ENCODE data around the gene DYSF.

Gene DYSF

DNA sequence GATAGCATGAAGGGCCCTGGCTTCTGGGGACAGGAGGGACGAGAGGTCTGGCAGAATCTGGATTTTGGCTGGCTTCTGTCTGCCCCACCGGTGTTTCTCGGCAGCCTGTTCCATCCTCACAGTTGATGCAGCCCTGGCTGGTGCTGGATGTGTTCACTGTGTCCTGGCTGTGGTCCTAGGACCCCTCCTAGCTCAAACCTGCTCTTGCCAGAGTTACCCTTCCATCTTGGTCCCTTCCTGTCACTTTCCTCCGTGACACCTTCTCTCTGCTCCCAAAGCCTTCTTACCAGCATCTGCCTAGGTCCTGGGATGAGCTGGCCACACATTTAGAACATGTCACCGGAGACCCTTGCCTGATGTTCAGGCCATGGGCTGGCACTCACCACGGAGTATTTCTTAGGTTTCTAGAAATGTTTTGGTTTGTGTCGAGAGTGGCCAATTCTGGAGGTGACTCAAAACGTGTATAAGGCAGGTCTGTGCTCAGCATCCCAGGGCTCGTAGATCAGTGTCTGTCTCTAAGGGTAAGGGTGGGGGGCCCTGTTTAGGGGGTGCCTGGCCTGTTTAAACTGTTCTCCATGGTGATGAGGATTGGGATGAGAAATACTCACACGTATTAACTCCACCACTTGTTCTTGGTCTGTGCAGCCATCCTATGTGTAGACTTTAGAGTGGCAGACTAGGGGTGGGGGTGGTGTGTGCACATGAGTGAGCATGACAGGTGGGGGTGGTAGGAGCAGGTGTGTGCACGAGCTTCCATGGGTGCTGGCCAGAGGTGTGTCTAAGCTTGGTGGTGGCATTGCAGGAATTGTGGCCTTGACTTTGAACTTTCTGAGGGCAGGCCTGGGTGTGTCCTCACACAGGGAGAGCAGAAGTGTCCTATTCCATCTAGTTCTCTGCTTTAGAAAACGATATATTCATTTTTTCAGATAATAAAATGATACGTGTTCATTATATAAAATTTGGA lies 162.7 kb downstream of the DYSF start:
- FAIRE-seq (no peak), DNase-seq (ENCODE audit: insufficient read length) (no peak)
- TF ChIP-seq POLR2AphosphoS5 (IDR thresholded peaks at IDR 0.05; ENCODE audit: low read depth, low read length) = no peak

DNA sequence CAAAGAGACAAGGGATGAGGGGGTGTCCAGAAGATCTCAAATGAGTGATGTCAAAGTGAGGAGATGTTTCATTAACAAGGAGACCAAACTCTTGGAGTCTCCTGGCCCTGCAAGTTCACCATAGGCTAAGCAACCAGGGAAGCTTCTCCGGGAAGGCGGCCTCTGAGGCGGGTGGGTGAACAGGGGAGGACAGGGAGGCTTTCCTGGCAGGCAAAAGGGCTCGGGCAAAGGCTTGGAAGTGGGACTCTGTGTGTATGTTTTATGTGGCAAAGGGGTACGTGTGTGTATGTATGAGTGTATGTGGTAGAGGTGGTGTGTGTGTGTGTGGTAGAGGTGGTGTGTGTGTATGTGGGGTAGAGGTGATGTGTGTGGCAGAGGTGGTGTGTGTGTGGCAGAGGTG lies 163.9 kb downstream of the DYSF start:
- no peak for TF ChIP-seq TAF1 (IDR thresholded peaks at IDR 0.05; ENCODE audit: borderline replicate concordance, low read depth, low read length)
- TF ChIP-seq POLR2A (IDR thresholded peaks at IDR 0.05; ENCODE audit: low read depth, low read length) = no peak
- no peak for TF ChIP-seq POLR2AphosphoS5 (IDR thresholded peaks at IDR 0.05; ENCODE audit: low read depth, low read length)
- FAIRE-seq (no peak), DNase-seq (ENCODE audit: insufficient read length) (no peak)

GRCh38 chr2:71618327-71619113 lies 165.2 kb downstream of the DYSF start:
- TF ChIP-seq POLR2A (IDR thresholded peaks at IDR 0.05; ENCODE audit: low read depth, low read length) (no peak), TAF1 (IDR thresholded peaks at IDR 0.05; ENCODE audit: borderline replicate concordance, low read depth, low read length) (no peak), POLR2AphosphoS5 (IDR thresholded peaks at IDR 0.05; ENCODE audit: low read depth, low read length) (no peak)
- FAIRE-seq = no peak
- DNase-seq (ENCODE audit: insufficient read length) = no peak

- no peak for FAIRE-seq
These were observed 165.9 kb downstream of the DYSF start for GRCh38 chr2:71619230-71619741.

GRCh38 chr2:71620116-71620515 lies 166.8 kb downstream of the DYSF start:
- TF ChIP-seq POLR2A (IDR thresholded peaks at IDR 0.05; ENCODE audit: low read depth, low read length) = no peak
- no peak for TF ChIP-seq TAF1 (IDR thresholded peaks at IDR 0.05; ENCODE audit: borderline replicate concordance, low read depth, low read length)
- TF ChIP-seq POLR2AphosphoS5 (IDR thresholded peaks at IDR 0.05; ENCODE audit: low read depth, low read length) = no peak
- FAIRE-seq (no peak), DNase-seq (ENCODE audit: insufficient read length) (no peak)

More at GRCh38 chr2:71619230-71619741, 165.9 kb downstream of the DYSF start:
- DNase-seq (ENCODE audit: insufficient read length) = no peak
- no peak for TF ChIP-seq TAF1 (IDR thresholded peaks at IDR 0.05; ENCODE audit: borderline replicate concordance, low read depth, low read length)
- TF ChIP-seq POLR2AphosphoS5 (IDR thresholded peaks at IDR 0.05; ENCODE audit: low read depth, low read length) = no peak
- no peak for TF ChIP-seq POLR2A (IDR thresholded peaks at IDR 0.05; ENCODE audit: low read depth, low read length)

DNA sequence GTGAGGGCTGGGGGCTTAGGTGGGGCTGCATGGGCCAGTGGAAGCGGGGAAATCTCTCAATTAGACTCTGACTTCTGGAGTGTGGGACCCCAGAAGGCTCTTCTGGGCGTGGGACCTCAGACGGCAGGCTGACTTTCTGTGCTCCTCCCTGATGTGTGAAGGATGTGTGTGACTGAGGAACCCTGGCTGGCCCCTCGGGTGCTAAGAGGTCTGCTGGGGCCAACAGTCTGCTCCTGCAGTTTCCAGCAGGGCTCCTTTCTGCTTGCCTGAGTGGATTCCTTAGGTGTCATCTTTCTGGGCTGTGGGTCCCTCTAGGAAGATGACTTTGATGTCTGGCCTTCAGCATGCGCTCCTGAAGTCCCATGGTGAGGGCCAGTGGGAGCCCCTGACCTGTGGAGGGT lies 167.5 kb downstream of the DYSF start:
- TF ChIP-seq TAF1 (IDR thresholded peaks at IDR 0.05; ENCODE audit: borderline replicate concordance, low read depth, low read length) (no peak), POLR2A (IDR thresholded peaks at IDR 0.05; ENCODE audit: low read depth, low read length) (no peak), POLR2AphosphoS5 (IDR thresholded peaks at IDR 0.05; ENCODE audit: low read depth, low read length) (no peak)
- DNase-seq (ENCODE audit: insufficient read length) = no peak
- FAIRE-seq = no peak

DNA sequence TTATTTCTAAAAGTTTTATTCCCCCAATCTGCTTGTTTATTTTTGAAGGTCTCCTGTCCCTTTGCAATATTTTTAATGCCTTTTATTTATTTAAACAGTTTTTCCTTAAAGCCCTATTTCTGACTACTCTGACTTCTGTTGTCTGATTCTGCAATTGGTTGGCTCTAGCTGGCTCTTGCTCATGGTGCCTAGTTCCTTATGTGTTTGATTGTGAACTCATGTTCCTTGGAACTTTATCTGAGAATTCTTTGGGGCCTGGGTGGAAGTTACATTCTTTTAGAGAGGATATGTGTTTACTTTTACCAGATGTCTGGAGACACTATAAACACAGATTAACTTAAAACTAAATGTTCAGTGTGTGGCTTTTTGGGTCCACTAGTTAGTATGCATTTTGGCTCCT lies 175.9 kb downstream of the DYSF start:
- TF ChIP-seq POLR2A (IDR thresholded peaks at IDR 0.05; ENCODE audit: low read depth, low read length) (no peak), POLR2AphosphoS5 (IDR thresholded peaks at IDR 0.05; ENCODE audit: low read depth, low read length) (no peak)
- DNase-seq (ENCODE audit: insufficient read length) = no peak
- FAIRE-seq = no peak

- no peak for TF ChIP-seq POLR2A (IDR thresholded peaks at IDR 0.05; ENCODE audit: low read depth, low read length)
- no peak for TF ChIP-seq TAF1 (IDR thresholded peaks at IDR 0.05; ENCODE audit: borderline replicate concordance, low read depth, low read length)
- TF ChIP-seq POLR2AphosphoS5 (IDR thresholded peaks at IDR 0.05; ENCODE audit: low read depth, low read length) = no peak
- FAIRE-seq = no peak
- DNase-seq (ENCODE audit: insufficient read length) = no peak
These were observed 176.6 kb downstream of the DYSF start for GRCh38 chr2:71629771-71630453.

DNA sequence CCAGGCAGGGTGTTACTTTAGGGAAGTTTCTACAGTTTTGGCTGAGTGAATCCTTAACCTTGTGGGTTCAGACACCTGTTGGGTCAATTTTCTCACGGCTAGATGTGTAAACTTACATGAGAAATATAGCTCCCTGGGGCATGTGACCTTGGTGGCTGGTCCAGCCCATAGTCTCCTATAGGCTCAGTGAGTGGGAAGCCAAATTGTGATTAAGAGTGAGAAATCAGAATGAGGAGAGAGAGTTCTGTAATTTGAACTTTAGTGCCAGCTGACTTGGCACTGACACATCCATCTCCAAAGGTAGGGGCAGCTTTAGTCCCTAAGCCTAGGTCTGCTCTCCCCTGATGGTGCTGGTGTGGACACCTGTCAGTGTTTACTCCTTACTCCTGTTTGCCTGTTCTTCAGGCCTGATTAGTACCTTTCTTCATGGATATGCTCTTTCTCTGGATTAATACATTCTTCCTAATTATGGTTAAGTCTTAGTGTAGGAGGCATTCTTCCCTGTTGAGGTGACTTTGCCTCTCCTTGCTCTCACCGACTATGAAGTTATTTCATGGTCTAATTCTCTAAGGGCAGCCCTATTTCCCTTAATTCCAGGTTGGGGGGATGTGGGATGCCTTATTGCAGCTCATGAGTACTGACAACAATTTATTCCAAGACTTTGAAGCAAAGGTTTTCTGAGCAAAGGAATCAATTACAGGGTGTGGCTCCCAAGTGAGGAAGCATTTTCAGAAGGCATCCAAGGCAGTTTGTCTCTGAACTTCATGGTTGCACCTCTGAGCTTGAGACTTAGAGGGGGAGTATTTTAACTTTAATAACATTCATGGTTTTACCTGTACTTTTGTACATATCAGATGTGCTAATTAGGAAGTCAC lies 177.3 kb downstream of the DYSF start:
- FAIRE-seq (no peak), DNase-seq (ENCODE audit: insufficient read length) (no peak)
- TF ChIP-seq TAF1 (IDR thresholded peaks at IDR 0.05; ENCODE audit: borderline replicate concordance, low read depth, low read length) = no peak
- TF ChIP-seq POLR2AphosphoS5 (IDR thresholded peaks at IDR 0.05; ENCODE audit: low read depth, low read length) = no peak

DNA sequence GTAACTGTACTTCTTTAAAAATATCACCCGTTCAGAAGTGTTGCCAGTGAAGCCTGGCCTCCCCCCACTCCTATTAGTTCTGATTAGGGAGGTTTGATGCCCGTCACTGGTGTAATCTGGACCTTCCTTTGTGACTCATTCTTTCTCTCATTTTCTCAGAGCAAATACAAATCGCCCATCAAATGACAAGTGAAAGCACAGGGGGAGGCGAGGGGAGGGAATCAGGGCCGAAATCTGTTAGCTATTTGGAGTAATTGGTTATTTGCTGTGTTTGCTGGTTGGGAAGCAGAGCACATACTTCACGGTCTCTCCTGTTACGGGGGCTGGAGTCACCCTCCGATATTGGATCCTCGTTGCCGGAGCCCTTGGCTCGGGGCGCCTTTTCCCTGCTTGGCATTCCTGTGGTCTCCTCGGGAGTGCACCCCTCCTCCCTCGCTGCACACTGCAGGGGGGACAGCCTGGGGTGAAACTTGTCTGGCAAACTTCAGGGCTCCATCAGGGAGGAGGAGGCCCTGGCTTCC lies 178.1 kb downstream of the DYSF start:
- DNase-seq (ENCODE audit: insufficient read length) (no peak), FAIRE-seq (no peak)
- TF ChIP-seq TAF1 (IDR thresholded peaks at IDR 0.05; ENCODE audit: borderline replicate concordance, low read depth, low read length) (no peak), POLR2A (IDR thresholded peaks at IDR 0.05; ENCODE audit: low read depth, low read length) (no peak), POLR2AphosphoS5 (IDR thresholded peaks at IDR 0.05; ENCODE audit: low read depth, low read length) (no peak)
